Effector memory CD4-positive, alpha-beta T cell (primary cell): ENCODE data around the gene PIP5K1B.
"Not testable (repeated sequence)": the region's sequence is repeated elsewhere in the genome, so short reads cannot be mapped to it uniquely, and the experiment has no call there.

Experiments
- DNase-seq, 3 donors: peaks; one replicate each; pipeline ENCODE4 v3.0.0-alpha.2; 2020
- H3K27ac ChIP-seq: 2 replicates; pipeline ENCODE4 v1.7.0; 2013; ENCODE audit warnings: mild to moderate bottlenecking, low read length, moderate library complexity; ENCODE audit not compliant: insufficient read depth, poor library complexity, severe bottlenecking
- H3K27me3 ChIP-seq: replicated peaks from 2 replicates; pipeline ENCODE4 v1.7.0; 2013; ENCODE audit warnings: mild to moderate bottlenecking, low read length; ENCODE audit not compliant: insufficient read depth, control insufficient read depth, poor library complexity, severe bottlenecking
- H3K36me3 ChIP-seq: 2 replicates; pipeline ENCODE4 v1.7.0; 2013; ENCODE audit warnings: mild to moderate bottlenecking, low read length, moderate library complexity; ENCODE audit not compliant: control insufficient read depth, insufficient read depth
- H3K4me1 ChIP-seq: 2 replicates; pipeline ENCODE4 v1.7.0; 2013; ENCODE audit warnings: low read length, mild to moderate bottlenecking; ENCODE audit not compliant: control insufficient read depth, insufficient read depth, poor library complexity, severe bottlenecking
- H3K4me3 ChIP-seq: 2 replicates; pipeline ENCODE4 v1.7.0; 2013; ENCODE audit warnings: low read length, low read depth, mild to moderate bottlenecking; ENCODE audit not compliant: insufficient read depth, poor library complexity, severe bottlenecking
- H3K9me3 ChIP-seq: 2 replicates; pipeline ENCODE4 v1.7.0; 2013; ENCODE audit warnings: mild to moderate bottlenecking, low read length, moderate library complexity; ENCODE audit not compliant: control insufficient read depth

The PIP5K1B gene

DNA sequence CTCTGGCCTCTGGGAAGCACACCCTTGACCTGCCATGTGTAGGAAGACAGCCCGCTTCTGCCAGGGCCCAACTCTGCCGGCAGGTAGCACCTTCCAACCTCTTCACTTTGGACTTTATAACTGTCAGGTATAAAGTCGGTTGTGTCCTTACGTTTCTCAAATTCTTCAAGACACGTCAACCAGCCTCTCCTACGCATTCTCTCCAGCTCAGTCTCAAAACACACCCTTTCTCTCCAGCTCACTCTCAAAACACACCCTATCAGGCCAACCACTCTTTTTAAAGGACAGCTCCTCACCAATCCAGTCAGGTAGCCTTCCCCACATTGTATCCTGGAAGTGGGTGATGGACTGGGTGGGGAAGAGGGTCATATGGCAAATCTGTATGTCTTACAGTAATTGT lies 344.1 kb downstream of the PIP5K1B start:
- no peak for DNase-seq
- Histone ChIP-seq H3K27me3 (no peaks in the 10 kb centered on the region), H3K36me3 (peaks cover 30% of the 10 kb centered on the region), H3K4me1 (peaks cover 8% of the 10 kb centered on the region), H3K9me3 (no peaks in the 10 kb centered on the region), H3K27ac (no peak overlapping the region), H3K4me3 (no peak overlapping the region)

DNA sequence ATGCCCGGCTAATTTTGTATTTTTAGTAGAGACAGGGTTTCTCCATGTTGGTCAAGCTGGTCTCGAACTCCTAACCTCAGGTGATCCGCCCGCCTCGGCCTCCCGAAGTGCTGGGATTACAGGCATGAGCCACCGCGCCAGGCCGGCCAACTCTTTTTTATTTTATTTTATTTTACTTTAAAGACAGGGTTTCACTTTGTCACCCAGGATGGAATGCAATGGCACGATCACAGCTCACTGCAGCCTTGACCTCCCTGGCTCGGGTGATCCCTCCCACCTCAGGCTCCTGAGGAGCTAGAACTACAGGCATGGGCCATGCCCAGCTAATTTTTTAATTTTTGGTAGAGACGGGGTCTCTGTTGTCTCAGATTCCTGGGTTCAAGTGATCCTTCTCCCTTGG lies 345.9 kb downstream of the PIP5K1B start:
- DNase-seq, H3K27ac ChIP-seq, H3K4me3 ChIP-seq: not testable (repeated sequence)

DNA sequence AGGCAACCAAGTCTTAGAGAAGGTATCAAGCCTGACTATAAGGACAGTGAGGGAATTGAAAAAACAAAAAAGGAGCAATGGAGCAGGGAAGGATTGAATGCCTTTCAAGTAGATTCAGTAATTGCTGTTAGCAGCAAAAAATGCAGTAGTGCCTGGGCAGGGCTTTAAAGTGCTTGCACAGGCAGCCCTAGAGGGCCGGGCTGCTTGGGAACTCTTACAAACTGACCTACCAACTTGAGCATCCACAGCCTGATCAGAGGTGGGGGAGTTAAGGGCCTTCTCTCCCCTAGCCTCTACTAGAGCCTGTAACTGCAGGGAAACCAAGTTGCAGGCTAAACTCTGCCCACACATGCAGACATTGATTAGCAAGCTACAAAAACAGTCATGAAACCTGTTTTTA lies 349.9 kb downstream of the PIP5K1B start:
- H3K9me3 ChIP-seq: no peaks in the 10 kb centered on the region
- H3K4me1 ChIP-seq: no peaks in the 10 kb centered on the region
- no peak overlapping the region for H3K4me3 ChIP-seq
- DNase-seq: no peak
- no peaks in the 10 kb centered on the region for H3K27me3 ChIP-seq
- H3K36me3 ChIP-seq: peaks cover 10% of the 10 kb centered on the region
- H3K27ac ChIP-seq: no peak overlapping the region

More for the DNA sequence above, 345.9 kb downstream of the PIP5K1B start:
- not testable (repeated sequence) for H3K4me1 ChIP-seq, H3K9me3 ChIP-seq, H3K27me3 ChIP-seq
- H3K36me3 ChIP-seq: peaks cover 30% of the 10 kb centered on the region

DNA sequence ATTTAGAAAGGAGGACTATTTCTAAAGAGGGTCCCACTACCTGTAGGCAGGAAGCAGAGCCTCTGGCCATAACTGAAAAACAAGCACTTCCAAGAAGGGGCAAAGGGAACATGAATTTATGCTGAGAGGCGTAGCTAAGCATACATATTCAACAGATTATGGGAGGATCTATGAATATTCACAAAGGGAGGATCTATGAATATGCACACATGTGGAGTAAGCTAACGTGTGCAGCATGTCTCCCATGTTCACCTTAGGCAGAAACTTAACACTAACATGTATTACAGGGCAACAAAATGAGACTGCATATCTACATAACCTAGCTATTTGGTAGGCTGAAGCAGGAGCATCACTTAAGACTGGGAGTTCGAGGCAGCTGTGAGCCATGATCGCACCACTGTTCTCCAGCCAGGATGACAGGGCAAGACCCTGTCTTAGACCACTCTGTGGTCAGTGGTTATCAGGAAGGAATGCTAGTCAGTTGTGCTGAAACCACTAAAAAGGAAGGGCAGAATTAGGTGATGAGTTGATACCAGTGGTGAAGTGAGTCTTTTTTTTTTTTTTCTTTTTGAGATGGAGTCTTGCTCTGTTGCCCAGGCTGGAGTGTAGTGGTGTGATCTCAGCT lies 351.3 kb downstream of the PIP5K1B start:
- H3K9me3 ChIP-seq: no peaks in the 10 kb centered on the region
- DNase-seq: no peak
- H3K27me3 ChIP-seq: no peaks in the 10 kb centered on the region
- H3K4me1 ChIP-seq: no peaks in the 10 kb centered on the region
- peaks cover 8% of the 10 kb centered on the region for H3K36me3 ChIP-seq
- no peak overlapping the region for H3K4me3 ChIP-seq
- H3K27ac ChIP-seq: no peak overlapping the region

DNA sequence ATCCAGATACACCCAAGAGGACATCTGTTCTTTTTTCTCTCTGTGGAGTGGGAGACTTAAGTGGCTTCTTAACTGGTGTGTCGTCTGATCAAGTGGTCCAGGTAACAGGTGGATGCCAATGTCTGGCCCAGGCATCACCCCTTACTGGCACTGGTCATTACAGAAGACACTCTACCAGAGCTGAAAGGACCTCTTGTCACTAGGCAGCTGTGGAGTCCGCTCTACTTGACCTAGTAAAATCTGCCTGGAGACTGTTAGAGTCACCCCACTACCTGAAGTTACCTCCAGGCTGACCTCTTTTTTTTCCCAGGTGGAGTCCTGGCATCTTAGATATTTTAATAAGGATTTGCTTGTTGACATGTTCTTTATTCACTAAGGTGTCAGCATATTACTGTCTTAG lies 353.1 kb downstream of the PIP5K1B start:
- no peaks in the 10 kb centered on the region for H3K27me3 ChIP-seq
- H3K9me3 ChIP-seq: no peaks in the 10 kb centered on the region
- peaks cover 9% of the 10 kb centered on the region for H3K36me3 ChIP-seq
- H3K27ac ChIP-seq: no peak overlapping the region
- no peaks in the 10 kb centered on the region for H3K4me1 ChIP-seq
- no peak overlapping the region for H3K4me3 ChIP-seq
- no peak for DNase-seq
